ENCODE results near the gene NCR2.

DNA sequence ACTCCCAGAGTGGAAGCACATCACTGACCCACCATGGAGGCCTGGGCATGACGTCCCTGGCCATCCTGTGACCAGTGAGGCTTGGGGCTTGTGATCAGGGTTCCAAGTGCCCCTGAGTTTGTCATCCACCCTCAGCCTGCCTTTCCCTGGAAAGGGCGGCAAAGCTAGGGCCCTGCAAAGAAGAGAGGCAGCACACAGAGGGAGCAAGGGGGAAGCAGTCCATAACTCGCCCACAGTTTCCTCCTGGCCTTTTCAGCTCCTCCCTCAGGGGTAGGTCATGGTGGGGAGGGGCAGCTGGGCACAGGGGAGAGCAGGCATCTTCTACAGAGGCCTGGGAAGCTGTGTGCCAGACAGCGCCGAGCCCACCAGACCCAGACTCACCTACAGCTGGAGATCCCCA is at the start of gene NCR2:
- TF ChIP-seq TAF1 (IDR thresholded peaks at IDR 0.05; ENCODE audit: low read depth, low read length) (no peak), POLR2AphosphoS5 (IDR thresholded peaks at IDR 0.05; ENCODE audit: low read depth, low read length) (no peak)

Data from GM12891 (cell line).